ENCODE results near the gene CCZ1B.
"Not testable (repeated sequence)": the region's sequence is repeated elsewhere in the genome, so short reads cannot be mapped to it uniquely, and the experiment has no call there.

CCZ1B gene

DNA sequence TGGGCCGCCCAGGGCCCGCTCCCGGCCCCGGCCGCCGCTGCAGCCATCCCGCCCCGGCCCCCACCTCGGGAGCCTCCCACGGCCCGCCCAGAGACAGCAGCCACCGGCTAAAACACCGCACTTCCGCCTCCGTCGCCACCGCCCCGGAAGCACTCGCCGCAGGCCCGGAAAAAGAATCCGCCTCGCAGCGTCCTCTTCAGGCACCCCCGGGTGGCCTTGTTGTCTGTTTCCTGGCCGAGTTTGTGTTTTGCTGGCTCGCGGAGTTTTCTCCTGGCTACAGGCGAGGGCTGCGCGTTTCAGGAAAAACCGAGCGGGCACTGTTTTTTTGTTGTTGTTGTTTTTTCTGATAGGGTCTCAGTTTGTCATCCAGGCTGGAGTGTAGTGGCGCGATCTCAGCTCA, at the start of gene CCZ1B:
Gene CCZ1B, minus strand, starts transcription at position 125 of the 400 bp plus-strand sequence. Its CDS starts 78 bp downstream, at position 47.
- in situ Hi-C loops (cut with MboI; ENCODE audit: low sequenced_read_pairs): not testable (repeated sequence)

- in situ Hi-C loops (cut with MboI; ENCODE audit: low sequenced_read_pairs): not testable (repeated sequence)
Observed at GRCh38 chr7:6875022-6875421, 48.9 kb upstream of the CCZ1B start.

DNA sequence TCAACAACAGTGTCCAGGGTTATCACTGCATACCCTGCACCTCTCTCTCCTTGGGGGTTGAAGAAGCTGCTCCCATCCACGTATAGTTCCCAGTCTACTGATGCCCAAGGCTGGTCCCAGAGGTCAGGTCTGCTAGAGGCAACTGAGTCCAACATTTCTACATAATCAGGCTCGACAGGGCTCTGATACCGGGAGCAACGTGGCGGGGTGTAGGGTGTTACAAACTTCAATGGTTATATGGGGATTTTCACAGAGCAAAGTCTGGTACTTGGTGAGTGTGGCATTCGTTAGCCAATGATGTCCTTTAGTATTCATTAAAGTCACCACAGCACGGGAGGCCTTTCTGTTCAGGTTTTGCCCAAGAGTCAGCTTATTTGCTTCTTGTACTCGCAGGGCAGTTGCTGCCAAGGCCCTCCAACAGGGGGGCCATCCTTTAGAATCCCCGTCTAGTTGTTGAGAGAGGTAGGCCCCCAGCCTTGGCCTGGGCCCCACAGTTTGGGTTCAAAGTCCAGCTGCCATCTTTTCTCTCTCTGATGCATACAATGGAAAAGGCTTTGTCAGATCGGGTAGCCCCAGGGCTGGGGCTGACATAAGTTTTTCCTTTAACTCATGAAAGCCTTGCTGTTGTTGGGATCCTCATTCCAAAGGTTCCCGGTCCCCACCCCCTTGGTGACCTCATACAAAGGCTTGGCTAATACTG, 46.3 kb upstream of the CCZ1B start:
- in situ Hi-C loops (cut with MboI; ENCODE audit: low sequenced_read_pairs): not testable (repeated sequence)

DNA sequence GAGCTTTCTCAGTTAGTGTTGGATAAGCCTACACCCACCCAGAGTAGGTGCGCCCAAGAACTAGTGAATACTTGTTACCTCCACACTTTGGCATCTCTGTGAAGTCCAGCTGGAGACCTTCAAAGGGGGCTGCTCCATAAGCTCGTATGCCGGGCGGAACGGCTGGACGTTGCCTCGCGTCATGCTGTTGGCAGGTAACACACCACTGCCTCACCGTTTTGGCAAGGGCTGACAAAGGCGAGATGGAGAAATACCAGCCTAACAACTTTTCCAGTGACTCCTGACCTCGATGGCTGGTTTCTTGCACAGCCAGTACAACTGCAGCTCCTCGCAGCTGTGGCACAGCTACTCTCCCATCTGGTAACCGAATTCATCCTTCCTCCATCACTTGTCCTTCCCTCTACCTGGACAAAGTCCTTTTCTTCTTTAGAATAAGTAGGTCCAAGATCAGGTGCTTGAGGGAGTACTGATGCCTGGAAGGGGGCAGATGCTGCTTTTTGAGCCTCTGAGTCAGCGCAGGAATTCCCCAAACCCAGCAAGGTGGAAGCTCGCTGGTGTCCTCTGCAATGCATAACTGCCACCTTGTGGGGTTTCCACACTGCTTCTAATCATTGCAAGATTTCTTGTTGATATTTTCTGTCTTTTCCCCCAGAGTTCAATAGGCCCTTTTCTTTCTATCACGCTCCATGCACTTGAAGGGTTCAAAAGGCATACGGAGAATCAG, 45.5 kb upstream of the CCZ1B start:
- in situ Hi-C loops (cut with MboI; ENCODE audit: low sequenced_read_pairs): not testable (repeated sequence)

DNA sequence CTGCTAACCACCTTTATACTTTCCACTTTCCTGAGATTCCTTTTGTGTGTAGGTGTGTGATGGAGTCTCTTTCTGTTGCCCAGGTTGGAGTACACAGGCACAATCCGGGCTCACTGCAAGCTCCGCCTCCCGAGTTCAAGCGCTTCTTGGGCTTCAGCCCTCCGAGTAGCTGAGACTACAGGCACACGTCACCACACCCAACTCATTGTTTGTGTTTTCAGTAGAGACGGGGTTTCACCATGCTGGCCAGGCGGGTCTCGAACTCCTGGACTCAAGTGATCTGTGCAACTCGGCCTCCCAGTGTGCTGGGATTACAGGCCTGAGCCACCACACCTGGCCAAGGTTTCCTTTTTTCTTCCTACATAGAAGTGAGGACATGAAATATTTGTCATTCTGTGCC, 38.7 kb upstream of the CCZ1B start:
- in situ Hi-C loops (cut with MboI; ENCODE audit: low sequenced_read_pairs): not testable (repeated sequence)

DNA sequence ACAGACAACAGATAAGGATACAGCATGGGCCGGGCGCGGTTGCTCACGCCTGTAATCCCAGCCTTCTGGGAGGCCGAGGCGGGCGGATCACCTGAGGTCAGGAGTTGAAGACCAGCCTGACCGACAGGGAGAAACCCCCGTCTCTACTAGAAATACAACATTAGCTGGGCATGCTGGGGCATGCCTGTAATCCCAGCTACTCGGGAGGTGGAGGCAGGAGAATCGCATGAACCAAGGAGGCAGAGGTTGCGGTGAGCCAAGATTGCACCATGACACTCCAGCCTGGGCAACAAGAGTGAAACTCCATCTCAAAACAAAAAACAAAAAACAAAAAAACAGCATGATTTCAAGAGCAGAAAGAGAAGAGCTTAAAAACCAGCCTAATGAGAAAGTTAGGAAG, 38.1 kb upstream of the CCZ1B start:
- in situ Hi-C loops (cut with MboI; ENCODE audit: low sequenced_read_pairs): not testable (repeated sequence)

DNA sequence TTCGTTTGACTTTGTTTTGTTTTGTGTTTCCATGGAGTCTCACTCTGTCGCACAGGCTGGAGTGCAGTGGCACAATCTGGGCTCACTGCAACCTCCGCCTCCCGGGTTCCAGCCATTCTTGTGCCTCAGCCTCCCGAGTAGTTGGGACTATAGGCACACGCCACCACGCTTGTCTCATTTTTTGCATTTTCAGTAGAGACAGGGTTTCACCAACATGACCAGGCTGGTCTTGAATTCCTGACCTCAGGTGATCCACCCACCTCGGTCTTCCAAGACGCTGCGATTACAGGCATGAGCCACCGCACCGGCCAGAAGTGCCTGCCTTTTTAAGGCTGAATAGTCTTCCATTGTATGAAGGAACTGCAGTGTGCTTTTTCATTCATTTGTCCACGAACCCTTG, 36.8 kb upstream of the CCZ1B start:
- in situ Hi-C loops (cut with MboI; ENCODE audit: low sequenced_read_pairs): not testable (repeated sequence)

GRCh38 chr7:6857721-6858314, 31.7 kb upstream of the CCZ1B start:
- in situ Hi-C loops (cut with MboI; ENCODE audit: low sequenced_read_pairs): not testable (repeated sequence)

- in situ Hi-C loops (cut with MboI; ENCODE audit: low sequenced_read_pairs): not testable (repeated sequence)
Observed at GRCh38 chr7:6855563-6856131, 29.6 kb upstream of the CCZ1B start.

DNA sequence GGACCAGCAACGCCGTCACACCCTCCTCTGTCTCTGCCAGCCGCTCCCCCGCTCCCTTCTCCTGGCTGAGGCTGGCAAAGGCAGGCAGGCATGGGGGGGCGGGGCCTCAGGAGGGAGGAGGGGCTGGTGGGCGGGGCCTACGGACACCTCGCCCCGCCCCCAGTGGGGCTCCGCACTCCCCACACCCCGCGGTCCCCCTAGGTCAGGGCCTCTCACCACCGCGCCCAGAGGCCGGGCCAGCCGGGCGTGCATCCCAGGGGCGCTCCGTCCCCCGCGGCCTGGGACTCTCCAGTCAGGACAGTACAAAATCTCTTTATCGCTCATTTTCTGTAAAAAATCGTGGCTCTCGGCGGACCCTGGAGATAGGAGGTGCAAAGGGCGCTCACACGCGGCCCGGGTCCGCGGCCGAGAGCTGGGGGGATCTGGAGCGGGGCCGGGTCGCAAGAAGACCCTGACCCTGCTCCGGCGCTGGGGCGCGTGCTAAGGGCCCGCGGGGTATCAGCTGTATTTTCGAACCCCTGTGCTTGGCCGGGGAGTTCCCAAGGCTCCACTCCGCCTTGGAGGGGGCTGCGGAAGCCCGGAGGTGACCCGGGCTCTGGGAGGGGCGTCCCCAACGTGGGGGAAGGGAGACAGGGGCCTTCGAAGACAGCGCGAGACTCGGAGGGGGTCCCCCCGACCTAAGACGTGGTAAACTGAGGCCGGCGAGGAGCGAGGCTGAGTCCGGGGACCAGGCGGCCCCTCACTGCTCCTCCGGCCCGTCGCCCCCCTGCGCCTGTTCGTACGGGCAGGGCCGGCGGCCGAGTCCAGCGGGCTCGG, 28.9 kb upstream of the CCZ1B start:
- in situ Hi-C loops (cut with MboI; ENCODE audit: low sequenced_read_pairs): not testable (repeated sequence)

- in situ Hi-C loops (cut with MboI; ENCODE audit: low sequenced_read_pairs): not testable (repeated sequence)
Observed at GRCh38 chr7:6853681-6854080, 27.6 kb upstream of the CCZ1B start.

- in situ Hi-C loops (cut with MboI; ENCODE audit: low sequenced_read_pairs): not testable (repeated sequence)
Observed at GRCh38 chr7:6849127-6849526, 23.1 kb upstream of the CCZ1B start.

- in situ Hi-C loops (cut with MboI; ENCODE audit: low sequenced_read_pairs): not testable (repeated sequence)
Observed at GRCh38 chr7:6847751-6848150, 21.7 kb upstream of the CCZ1B start.

- in situ Hi-C loops (cut with MboI; ENCODE audit: low sequenced_read_pairs): not testable (repeated sequence)
Observed at GRCh38 chr7:6845971-6846449, 19.9 kb upstream of the CCZ1B start.

GRCh38 chr7:6843654-6844053, 17.6 kb upstream of the CCZ1B start:
- in situ Hi-C loops (cut with MboI; ENCODE audit: low sequenced_read_pairs): not testable (repeated sequence)

DNA sequence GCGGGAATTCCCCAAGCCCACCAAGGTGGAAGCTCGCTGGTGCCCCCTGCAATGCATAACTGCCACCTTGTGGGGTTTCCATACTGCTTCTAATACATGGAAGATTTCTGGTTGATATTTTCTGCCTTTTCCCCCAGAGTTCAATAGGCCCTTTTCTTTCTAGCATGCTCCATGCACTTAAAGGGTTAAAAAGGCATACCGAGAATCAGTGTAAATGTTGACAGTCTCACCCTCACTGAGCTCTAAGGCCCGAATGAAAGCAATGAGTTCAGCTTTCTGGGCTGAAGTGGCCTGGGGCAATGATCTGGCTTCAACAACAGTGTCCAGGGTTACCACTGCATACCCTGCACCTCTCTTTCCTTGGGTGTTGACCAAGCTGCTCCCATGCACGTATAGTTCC, 17.0 kb upstream of the CCZ1B start:
- in situ Hi-C loops (cut with MboI; ENCODE audit: low sequenced_read_pairs): not testable (repeated sequence)

DNA sequence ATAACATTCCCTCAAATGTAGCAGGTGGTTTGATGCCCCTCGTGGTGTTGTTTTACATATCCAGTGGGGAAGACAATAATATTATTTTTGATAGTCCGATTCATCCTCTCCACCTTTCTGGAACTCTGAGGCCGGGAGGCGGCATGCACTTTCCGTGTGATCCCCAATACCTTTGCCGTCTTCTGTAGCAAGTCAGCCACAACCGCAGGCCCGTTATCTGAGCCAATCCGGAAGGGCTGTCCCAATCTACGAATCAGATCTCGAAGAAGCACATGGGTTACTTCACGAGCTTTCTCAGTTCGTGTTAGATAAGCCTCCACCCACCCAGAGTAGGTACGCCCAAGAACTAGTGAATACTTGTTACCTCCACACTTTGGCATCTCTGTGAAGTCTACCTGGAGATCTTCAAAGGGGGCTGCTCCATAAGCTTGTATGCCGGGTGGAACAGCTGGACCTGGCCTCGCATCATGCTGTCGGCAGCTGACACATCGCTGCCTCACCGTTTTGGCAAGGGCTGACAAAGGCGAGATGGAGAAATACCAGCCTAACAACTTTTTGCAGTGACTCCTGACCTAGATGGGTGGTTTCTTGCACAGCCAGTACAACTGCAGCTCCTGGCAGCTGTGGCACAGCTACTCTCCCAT, 16.3 kb upstream of the CCZ1B start:
- in situ Hi-C loops (cut with MboI; ENCODE audit: low sequenced_read_pairs): not testable (repeated sequence)

DNA sequence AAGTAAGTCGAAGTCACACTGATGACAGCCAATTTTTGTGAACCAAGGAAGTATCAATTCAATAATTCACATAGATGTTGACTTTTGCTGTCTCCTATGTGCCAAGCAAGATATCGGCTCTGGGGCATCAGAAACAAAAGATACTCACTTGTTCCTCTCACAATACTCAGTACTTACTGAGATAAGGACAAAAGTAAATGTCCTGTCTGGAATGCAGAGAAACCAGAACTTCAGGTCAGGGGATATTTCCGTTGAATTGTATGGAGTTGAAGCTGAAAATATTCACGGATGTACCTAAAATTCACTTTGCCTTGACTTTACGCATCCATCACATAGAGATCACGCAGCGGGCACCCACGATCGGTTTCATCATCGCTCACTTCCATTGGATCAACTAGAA, 11.0 kb upstream of the CCZ1B start:
- in situ Hi-C loops (cut with MboI; ENCODE audit: low sequenced_read_pairs): not testable (repeated sequence)

DNA sequence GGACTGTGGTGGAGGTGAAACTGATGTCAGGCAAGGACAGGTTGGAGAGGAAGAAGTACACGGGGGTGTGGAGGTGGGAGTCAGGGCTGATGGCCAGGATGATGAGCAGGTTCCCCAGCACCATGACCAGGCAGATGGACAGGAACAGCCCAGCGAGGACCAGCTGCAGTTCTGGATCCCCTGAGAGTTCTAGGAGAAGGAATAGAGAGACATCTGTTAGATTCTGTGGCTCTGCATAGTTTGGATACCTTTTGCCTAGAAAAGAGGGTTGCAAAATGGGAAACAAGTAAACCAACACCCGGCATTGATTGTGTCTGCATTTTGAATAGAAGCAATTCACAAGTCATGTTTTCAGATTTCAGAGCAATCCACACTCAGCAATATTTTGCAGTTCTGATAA, 9.4 kb upstream of the CCZ1B start:
- in situ Hi-C loops (cut with MboI; ENCODE audit: low sequenced_read_pairs): not testable (repeated sequence)

DNA sequence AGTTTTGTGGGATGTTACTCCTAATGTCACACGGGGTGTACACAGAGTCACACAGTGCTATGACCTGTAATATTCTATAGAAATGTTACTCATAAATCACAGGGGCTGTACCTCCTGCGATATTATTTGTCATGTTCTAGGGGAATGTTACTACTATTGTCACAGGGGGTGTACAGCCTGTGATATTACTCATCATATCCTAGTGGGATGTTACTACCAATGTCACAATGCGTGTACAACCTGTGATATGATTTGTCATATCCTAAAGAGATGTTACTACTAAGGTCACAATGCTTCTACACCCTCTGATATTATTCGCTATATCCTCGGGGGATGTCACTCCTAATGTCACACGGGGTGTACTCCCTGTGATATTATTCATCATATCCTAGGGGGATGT, 7.6 kb upstream of the CCZ1B start:
- in situ Hi-C loops (cut with MboI; ENCODE audit: low sequenced_read_pairs): no loop called here

Data from hTERT RPE-1 (cell line).